Measurements from ENCODE around the gene CPNE5. TPM values are rescaled to one million over a fixed set of nuclear protein-coding genes. Genes with fewer than 3 reads are reported as not detected.
A peak's percentile ranks its signal among the peaks of the same experiment; 100 is the strongest.

Gene CPNE5
- total RNA-seq, 1 experiment from 2014 or later: not detected

DNA sequence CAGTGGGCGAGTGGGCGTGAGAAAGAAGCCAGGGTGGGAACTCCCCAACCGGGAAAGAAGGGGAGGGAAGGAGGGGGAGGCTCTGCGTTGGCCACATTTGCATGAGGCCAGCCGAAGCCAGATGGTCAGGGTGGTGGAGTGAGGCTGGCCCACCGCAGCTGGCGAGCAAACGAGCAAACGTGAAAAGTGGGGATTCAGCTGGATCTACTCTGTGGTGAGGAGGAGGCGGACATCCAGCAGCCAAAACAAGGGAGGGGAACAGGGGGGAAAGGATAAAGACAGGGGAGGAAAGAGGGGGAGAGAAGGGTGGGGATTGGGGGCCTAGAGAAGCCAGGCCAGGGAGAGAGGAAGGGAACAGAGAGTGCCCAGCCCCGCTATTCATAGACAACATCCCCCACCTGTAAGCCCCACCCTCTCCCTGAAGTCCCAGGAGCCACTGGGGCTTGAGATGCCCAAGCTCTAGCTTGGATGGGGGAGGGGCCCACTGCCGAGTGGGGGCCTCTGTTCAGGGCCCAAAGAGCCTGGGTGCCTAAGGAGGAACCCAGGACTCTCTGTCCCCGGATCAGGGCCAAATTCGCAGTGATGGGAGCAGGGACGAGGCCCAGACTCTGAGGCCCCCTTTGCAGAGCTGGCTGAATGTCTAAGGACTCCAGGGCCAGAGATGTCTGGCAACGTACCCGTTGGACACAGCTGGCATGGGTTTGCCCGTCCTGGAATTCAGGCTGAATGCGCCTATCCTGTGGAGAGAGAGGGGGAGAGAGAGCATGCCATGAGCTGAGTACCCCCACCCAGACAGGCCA, 45.1 kb downstream of the CPNE5 start:
- DNase-seq (ENCODE audit: low read depth): no peak

DNA sequence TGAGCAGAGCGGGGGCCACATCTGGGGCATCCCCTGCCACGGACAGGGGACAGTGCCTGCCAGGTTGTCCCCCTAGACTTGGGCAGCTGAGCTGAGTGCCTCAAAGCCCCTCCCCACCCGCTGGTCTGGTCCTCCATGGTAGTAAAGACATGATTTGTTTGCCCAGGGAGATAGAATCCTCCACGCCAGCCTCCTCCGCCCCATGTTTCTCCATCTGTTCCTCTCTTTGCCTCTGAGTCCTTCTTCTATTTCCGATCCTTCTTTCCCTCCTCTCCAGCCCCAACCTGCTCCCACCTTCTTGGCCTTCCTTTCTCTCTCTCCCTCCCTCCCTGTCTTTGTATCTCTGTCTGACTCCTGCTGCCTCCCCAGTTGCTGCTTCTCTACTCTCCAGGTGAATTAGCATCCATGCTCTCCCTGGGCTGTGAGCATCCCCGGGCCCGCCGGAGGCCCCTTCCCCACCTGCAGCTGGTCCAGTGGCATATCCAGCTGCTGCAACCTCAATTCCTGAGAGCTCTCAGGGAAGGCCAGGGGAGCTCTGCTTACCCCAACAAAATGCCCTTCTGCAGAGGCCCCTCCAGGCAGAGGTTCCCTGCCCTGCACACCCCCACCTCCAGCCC, 45.8 kb downstream of the CPNE5 start:
- no peak for DNase-seq (ENCODE audit: low read depth)

DNA sequence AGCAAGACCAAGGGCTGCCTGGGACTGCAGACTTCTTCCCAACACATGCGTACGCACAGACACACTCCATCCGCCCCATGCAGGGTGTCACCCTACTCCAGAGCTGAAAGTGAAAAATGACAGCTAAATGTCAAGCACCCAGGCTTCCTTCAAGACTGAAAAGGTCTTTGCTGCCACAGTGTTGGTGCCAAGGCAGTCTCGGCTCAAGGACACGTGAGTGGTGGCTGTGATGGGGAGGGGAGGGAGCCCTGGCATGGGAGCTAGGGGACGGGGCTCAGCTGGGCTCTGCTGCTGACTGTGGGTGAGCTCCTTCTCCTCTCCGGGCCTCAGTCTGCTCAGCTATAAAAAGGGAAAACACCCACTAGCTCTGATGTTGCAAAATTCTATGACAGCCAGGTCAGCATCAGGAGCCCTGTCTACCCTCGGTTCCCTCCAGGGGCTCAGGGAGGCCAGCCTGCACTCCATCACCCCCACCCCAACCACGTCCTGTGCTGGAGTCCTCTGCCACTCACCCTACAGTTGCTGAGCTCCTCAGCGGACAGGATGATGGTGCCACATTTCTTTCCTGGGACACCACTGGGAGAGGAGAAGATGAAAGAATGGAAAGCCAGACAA, 47.6 kb downstream of the CPNE5 start:
- DNase-seq (ENCODE audit: low read depth): no peak

DNA sequence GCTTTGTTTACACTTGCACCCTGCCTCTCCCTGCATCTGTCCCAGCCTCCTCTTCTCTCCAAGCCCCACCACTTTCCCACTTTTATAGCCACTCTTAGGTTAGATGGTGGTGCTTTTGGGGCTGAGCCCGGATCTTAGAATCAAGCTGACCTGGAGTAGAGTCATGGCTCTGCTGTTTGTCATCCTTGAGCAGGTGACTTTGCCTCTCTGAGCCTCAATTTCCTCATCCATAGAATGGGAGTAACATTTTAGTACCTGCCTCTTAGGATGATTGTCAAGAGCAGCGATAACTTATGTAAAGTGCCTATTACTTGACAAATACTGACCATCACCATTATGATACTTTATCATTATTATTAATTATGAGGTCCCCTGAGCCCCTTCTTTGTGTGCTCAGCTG, 48.2 kb downstream of the CPNE5 start:
- DNase-seq (ENCODE audit: low read depth): no peak

DNA sequence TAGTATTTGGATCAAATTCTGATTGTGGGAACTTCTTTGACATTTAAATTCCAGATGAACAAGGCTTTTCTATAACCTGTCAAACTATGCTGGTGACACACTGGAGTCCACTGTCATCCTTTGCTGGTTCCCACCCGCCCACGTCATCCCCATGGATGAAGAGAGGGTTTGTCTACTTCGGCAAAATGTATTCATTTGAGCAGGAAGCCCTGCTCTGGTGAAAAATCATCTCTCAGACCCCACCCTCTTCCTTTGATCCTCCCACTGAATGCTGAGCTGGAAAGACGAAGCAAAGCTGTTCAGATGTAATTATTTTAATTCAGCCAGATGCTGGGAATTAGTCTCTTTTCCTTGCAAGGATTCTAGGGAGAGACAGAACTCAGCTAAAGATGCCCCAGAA, 50.5 kb downstream of the CPNE5 start:
- no peak for DNase-seq (ENCODE audit: low read depth)

DNA sequence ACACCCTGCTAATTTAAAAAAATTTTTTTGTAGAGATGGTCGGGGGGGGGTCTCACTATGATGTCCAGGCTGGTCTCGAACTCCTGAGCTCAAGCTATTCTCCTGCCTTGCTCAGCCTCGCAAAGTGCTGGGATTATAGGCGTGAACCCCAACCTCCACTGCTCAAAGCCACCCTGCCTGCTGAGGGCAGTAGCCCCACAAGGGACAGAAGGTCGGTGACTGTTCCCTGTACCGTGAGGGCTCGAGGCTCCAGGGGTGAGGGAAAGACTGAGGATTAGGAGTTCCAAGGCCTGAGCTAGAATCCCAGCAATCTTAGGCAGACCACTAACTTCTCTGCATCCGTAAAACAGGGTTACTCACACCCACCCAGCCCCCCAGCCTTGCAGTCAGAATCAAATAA, 51.1 kb downstream of the CPNE5 start:
- DNase-seq (ENCODE audit: low read depth): no peak

DNA sequence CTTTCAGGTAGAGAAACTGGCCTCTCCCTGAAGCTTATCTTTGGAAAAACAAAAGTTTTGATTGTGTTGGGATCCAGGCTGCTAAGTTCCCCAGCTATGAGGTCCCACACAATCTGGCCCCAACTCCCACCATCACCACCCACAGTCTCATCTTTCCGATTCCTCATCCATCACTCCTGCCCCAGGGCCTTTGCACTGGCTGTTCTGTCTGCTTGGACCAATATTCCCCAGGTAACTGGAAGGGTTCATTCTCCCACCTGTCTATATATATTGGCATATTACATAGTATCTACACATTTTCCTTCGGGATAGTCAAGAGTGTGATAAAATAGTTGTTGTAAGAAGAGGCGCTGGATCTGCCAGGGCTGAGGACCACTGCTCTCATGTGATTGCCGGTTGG, 52.0 kb downstream of the CPNE5 start:
- no peak for DNase-seq (ENCODE audit: low read depth)

DNA sequence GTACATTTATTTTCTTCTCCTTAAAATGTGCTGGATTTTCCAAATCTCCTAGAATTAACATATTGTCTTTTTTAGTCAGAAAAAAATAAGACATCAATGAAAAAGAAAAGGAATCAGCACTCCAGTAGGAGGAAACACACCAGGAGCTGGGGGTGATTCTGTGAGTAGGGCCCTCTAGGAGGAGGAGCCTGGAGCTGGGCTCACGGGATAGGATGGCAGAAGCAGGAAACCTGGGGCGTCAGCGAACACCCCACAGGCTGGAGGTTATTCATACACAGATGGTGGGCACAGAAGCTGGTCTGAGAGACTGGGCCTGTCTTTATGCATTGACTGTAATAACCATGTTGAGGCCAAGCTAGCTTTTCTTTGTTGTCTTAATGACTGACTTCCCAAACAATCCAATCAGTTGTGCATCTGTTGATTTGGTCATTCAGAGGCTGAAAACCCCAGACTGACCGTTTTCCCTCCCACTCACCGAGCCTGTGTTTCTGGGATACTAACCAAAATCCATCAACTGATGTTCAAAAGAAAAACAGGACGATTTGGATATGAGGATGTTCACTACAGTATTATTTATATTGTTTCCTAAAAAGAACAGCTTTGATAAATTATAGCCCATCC, 53.1 kb downstream of the CPNE5 start:
- DNase-seq (ENCODE audit: low read depth): peak; percentile 7

DNA sequence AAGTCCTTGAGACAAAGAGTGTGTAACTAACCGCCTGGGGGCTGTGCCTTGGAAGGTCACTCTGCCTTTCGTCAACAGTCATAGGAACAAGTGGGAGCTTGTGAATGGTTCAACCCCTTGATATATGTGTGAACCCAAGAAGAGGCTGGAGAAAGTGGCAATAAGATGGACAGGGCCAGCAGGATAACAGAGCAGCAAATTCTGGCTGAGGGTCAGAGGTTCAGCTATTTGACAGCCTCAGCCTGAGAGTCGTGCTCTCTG, 54.9 kb downstream of the CPNE5 start:
- no peak for DNase-seq (ENCODE audit: low read depth)

DNA sequence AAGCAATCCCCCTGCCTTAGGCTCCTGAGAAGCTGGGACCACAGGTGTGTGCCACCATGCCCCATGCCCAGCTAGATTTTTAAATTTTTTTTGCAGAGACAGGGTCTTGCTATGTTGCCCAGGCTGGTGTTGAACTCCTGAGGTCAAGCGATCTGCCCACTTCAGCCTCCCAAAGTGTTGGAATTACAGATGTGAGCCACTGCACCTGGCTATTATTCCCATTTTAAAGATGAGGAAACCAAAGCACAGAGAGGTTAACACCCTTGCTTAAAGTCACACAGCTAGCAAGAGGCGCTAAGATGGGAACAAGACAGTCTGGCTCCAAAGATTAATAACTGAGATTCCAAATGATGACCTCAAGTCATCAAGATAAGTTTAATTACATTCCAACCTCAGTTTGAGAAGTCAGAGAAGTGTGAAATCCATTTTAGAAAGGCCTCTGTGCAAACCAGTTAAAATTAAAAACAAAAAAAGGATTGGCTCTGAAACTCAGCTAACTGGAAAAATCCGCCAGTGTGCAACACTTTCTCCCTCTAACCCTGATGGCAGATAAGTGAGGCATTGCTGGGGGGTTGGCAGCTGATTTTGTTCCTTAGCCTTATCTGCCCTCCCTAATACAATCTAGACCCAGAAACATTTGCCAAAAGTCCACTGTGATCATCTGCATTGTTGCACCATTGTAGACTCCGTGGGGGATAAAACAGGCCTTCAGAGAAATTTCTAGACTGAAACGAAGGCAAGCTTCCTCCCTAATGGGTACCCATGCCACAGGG, 55.5 kb downstream of the CPNE5 start:
- DNase-seq (ENCODE audit: low read depth): no peak

DNA sequence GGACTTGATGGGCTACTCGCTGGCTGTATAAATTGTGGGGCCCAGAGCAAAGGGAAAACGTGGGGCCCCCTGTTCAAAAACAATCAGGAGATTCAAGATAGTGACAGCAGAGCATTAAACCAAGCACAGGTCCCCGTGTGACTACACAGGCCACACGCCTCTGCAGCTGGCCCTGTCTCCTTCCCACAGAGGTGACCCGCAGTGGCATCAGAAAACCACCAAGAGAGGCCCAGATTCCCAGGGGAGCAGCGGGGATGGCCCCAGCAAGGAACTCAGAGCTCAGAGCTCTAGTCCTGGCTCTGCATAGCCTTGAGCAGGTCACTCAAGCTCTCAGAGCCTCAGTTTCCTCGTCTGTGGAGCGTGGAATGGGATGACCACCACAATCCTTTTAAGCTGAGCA, 57.6 kb downstream of the CPNE5 start:
- no peak for DNase-seq (ENCODE audit: low read depth)

DNA sequence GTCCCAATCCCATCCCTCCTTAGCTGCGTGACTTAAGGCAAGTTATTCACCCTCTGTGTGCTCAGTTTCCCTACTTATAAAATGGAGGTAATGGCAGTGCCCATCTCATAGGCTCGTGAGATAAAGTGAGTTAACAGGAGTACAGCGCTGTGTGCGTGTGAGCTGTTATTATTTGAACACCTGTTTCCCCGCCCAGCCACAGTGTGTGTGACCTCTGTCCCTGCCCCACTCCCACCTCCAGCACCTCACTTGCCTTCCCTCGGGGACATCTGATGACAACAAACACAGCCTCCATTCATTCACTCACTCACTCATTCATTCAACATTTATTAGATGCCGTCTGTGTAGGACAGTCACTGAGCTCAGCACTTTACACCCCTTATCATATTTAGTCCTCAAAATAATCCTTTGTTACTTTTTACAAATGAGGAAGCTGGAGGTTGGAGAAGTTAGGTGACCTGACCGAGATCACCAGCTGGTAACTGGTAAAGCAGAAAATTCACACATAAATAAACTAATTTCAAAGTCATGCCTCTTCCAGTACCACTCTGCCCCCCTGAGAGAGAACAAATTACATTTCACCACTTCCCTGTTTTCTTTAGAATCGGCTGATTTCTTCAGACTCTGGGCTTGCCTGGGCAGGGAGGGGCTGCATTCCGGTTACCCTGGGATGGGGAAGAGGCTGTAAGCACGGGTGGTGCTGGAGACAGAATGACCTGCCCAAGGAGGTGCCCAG, 58.6 kb downstream of the CPNE5 start:
- DNase-seq (ENCODE audit: low read depth): no peak

DNA sequence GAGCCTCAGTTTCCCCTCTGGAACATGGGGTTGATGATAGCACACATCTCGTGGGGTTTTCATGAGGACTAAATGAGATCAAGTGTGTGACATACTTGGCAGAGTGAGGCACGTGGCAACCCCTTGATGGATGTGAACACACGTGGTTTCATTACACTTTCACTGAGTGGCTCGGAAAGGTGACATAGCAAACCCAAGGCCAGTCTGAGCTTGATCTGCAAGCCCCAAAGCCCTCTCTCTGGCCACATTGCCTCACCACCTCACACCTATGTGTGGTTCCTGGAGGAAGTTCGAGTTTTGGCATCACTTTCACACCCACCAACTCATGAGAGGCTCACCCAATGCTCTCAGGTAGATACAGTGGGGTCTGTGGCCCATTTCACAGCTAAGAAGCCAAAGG, 60.0 kb downstream of the CPNE5 start:
- DNase-seq (ENCODE audit: low read depth): no peak

DNA sequence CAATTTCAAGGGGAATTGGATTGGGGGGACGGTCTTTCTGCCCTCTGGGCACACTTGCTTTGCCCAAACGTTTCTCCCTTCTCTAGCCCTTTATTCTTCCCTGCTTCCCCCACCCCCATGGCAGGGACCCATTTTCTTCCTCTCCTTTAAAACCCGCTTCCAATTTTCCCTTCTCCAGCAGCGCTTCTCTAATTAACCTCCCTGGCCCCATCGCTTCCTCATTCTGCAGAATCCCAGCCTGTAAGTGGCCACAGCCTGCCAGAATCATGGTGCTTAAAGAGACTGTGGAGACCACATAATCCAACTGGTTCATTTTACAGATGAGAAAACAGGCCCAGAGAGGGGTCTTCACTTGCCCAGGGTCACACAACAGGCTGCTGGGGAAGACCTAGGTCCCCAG, 61.4 kb downstream of the CPNE5 start:
- DNase-seq (ENCODE audit: low read depth): no peak

DNA sequence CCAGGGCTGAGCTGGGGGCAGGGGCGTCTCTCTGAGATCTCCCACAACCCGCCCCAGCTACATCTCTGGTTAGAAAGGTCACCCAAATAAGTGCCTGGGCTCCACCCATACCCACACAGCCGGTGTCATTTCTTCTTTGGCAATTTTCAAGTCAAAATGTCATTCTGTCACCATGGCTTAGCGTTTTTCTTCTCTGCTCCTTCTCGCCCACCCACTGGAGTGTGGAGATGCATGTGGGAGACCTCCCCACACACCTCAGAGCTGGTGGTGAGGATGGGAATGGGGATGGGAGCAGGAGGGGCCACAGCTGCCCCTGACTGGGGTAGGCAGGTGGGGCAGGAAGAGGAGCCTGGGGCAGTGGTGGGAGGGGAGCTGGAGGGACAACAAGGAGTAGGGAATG, 63.1 kb downstream of the CPNE5 start:
- DNase-seq (ENCODE audit: low read depth): no peak

DNA sequence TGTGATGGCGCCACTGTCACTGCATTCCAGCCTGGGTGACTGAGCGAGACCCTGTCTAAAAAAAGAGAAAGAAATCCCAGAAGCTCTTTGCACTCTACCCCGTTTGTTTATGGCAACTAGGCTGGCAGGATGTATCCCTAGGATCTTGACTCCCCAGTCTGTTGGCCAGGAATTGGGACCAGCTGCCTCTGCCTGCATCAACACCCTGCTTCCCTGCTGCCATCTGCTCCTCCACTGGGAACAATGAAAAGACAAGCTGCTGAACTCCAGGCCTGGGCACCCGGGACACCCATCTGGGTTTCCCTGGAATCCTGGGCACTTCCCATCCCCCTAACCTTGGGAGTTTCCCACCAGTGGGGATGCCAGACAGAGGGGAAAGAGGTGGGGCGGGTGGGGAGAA, 64.9 kb downstream of the CPNE5 start:
- DNase-seq (ENCODE audit: low read depth): no peak

DNA sequence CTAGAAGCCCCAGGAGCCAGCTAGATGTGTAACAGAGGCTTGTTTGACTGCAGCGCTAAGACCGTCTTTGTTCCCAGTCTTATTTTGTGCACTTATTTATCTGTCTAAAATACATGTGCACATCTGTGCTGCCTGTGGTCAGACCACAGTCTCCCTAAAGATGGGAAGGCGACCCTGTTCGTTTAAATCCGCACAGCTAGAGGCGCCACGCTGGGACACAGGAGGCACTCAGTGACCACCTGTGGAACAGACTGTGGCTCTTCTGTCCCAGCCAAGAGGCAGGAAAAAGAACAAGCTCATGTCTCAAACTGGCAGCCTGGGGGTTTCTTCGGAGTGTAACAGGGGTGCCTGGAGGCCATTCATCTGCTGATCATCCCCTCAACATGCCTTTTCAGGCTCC, 66.8 kb downstream of the CPNE5 start:
- no peak for DNase-seq (ENCODE audit: low read depth)

DNA sequence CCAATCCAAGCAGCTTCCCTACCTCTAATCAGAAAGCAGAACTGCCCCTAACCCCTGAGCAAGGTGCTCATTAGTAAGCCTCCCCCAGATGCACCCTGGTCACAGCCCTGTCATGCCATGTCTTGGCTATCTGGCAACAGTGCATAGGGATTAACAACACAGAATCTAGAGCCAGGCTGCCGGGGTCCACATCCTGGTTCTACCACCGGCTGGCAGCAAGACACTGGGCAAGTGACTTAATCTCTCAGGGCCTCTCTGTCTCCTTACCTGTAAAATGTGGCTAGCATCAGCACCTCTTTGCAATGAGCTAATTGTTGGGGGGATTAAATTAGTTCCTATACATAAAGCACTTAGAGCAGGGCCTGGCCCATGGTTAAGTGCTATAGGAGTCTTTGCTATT, 68.1 kb downstream of the CPNE5 start:
- no peak for DNase-seq (ENCODE audit: low read depth)

DNA sequence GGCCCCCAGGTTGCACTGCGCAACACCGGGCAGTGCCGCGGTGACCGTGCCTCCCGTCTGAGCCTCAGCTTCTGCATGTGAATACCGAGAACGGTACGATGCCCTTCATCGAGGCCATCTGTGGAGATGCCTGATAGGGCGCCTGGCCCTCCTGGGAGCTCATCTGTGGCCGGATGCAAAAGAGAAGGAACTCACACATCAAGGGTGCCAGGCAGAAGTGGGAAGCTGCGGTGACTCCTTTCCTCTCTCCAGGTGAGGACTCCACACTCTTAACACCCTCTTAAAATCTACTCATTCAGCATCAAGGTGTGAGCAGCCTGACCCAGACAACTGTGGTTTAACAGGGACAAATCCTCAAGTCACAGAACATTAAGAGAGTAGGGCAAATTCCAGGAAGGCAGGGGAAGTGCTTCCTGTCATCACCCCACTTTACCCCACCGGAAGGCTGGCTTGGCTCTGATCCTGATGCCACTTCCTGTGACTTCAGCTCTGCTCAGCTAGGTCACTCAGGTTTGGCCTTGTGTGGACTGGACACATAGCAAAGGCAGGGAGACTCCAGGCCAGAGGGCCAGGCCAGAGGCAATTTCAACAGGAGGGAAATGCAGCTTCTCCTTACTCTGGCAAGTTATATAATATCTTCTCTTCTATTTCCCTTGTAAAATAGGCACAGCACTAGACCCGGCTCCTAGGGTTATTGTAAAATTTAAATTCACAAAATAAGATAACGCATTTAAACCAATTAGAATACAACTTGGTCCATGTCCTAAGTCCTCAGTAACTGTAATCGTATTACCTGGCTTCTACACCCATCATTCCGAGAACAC, 69.4 kb downstream of the CPNE5 start:
- peak; percentile 62 for DNase-seq (ENCODE audit: low read depth)

DNA sequence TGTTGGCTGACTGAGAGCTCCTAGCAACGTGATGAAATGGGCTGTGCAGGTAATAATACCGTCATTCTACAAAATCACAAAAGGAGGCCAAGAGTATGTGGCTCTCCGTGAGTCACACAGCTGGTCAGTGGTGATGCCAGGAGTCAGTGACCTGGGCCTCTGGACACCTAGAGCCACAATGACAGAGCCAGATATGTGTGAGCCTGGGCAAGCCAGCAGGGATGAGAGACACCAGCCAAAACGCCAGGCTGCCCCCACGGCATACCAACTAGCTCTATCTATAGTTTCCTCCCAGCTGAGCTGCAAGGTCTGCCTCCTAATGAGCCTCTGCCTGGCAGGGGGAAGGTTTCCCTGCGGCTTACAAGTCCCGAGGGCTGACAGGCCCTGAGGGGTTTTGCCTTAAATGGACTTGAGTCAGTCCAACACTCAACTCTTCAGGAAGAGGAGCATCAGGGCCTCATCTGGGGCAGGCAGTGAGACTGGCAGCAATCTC, 70.0 kb downstream of the CPNE5 start:
- no peak for DNase-seq (ENCODE audit: low read depth)
